Mesenchymal stem cell (in vitro differentiated cells and primary cell): ENCODE results near the gene C16orf74.

Experiments
- DNase-seq: peaks from one replicate; pipeline ENCODE4 v3.0.0-alpha.2; 2013
- H2AFZ ChIP-seq: one replicate; pipeline ENCODE4 v1.6.1; 2013; ENCODE audit warnings: low read depth, mild to moderate bottlenecking, control low read depth, inconsistent platforms, low read length, moderate library complexity
- H2AK5ac ChIP-seq: 2 replicates; pipeline ENCODE4 v1.6.1; 2013; ENCODE audit warnings: low read length, moderate library complexity, mild to moderate bottlenecking, inconsistent platforms; ENCODE audit not compliant: severe bottlenecking
- H2BK120ac ChIP-seq: one replicate; pipeline ENCODE4 v1.6.1; 2013; ENCODE audit warnings: low read depth, mild to moderate bottlenecking, inconsistent platforms, low read length, moderate library complexity
- H2BK12ac ChIP-seq, 2 experiments: one replicate each; pipeline ENCODE4 v1.6.1; 2013; ENCODE audit warnings: inconsistent platforms in 2 of 2, low read length in 2 of 2, mild to moderate bottlenecking in 2 of 2, moderate library complexity in 2 of 2, control low read depth in 1 of 2
- H2BK15ac ChIP-seq: one replicate; pipeline ENCODE4 v1.6.1; 2013; ENCODE audit warnings: mild to moderate bottlenecking, low read depth, inconsistent platforms; ENCODE audit not compliant: poor library complexity, severe bottlenecking
- H2BK5ac ChIP-seq: 2 replicates; pipeline ENCODE4 v1.6.1; 2013; ENCODE audit warnings: low read depth, mild to moderate bottlenecking, low read length, control low read depth, inconsistent platforms; ENCODE audit not compliant: poor library complexity, severe bottlenecking
- H3K14ac ChIP-seq, 2 experiments: one replicate each; pipeline ENCODE4 v1.6.1; 2013; ENCODE audit warnings: inconsistent platforms in 2 of 2, low read length in 2 of 2, control low read depth in 1 of 2, mild to moderate bottlenecking in 1 of 2, moderate library complexity in 1 of 2
- H3K18ac ChIP-seq, 2 experiments: one replicate each; pipeline ENCODE4 v1.6.1; 2013; ENCODE audit warnings: inconsistent platforms in 2 of 2, low read length in 2 of 2, control low read depth in 1 of 2, low read depth in 1 of 2, mild to moderate bottlenecking in 1 of 2
- H3K23ac ChIP-seq, 2 experiments: one replicate each; pipeline ENCODE4 v1.6.1; 2013; ENCODE audit warnings: inconsistent platforms in 2 of 2, low read length in 2 of 2, mild to moderate bottlenecking in 2 of 2, moderate library complexity in 2 of 2, control low read depth in 1 of 2
- H3K27ac ChIP-seq: 2 replicates; pipeline ENCODE4 v1.5.1; 2013; ENCODE audit warnings: mild to moderate bottlenecking, moderate library complexity, low read length, control low read depth, inconsistent platforms; ENCODE audit not compliant: poor library complexity, severe bottlenecking
- H3K27me3 ChIP-seq, 2 experiments: 2 replicates each; pipeline versions ENCODE4 v1.6.1 to v1.7.0; 2013; ENCODE audit warnings: low read length in 2 of 2, mild to moderate bottlenecking in 2 of 2, moderate library complexity in 2 of 2, control low read depth in 1 of 2, inconsistent platforms in 1 of 2; ENCODE audit not compliant: control insufficient read depth in 1 of 2, insufficient read depth in 1 of 2
- H3K36me3 ChIP-seq, 2 experiments: 2 replicates each; pipeline versions ENCODE4 v1.6.1 to v1.7.0; 2013; ENCODE audit warnings: low read length in 2 of 2, control low read depth in 1 of 2, inconsistent platforms in 1 of 2, low read depth in 1 of 2, mild to moderate bottlenecking in 1 of 2; ENCODE audit not compliant: insufficient read depth in 2 of 2, control insufficient read depth in 1 of 2
- H3K4ac ChIP-seq, 2 experiments: one replicate each; pipeline ENCODE4 v1.6.1; 2013; ENCODE audit warnings: inconsistent platforms in 2 of 2, low read length in 2 of 2, mild to moderate bottlenecking in 2 of 2, moderate library complexity in 2 of 2, control low read depth in 1 of 2, low read depth in 1 of 2
- H3K4me1 ChIP-seq: 2 replicates; pipeline ENCODE4 v1.6.1; 2013; ENCODE audit warnings: low read depth, low read length, control low read depth; ENCODE audit not compliant: control insufficient read depth, insufficient read depth
- H3K4me2 ChIP-seq: 2 replicates; pipeline ENCODE4 v1.6.1; 2013; ENCODE audit warnings: low read length, mild to moderate bottlenecking, inconsistent platforms; ENCODE audit not compliant: poor library complexity, severe bottlenecking
- H3K4me3 ChIP-seq, 2 experiments: 2 replicates each; pipeline versions ENCODE4 v1.5.1 to v1.7.0; 2013; ENCODE audit warnings: low read length in 2 of 2, mild to moderate bottlenecking in 2 of 2, control low read depth in 1 of 2, low read depth in 1 of 2; ENCODE audit not compliant: insufficient read depth in 1 of 2
- H3K79me1 ChIP-seq: replicated peaks from 2 replicates; pipeline ENCODE4 v1.6.1; 2013; ENCODE audit warnings: mild to moderate bottlenecking, control low read depth, low read length, inconsistent platforms; ENCODE audit not compliant: poor library complexity, severe bottlenecking
- H3K9ac ChIP-seq: 2 replicates; pipeline ENCODE4 v1.7.0; 2013; ENCODE audit warnings: mild to moderate bottlenecking, low read length, moderate library complexity
- H3K9me3 ChIP-seq: 2 replicates; pipeline ENCODE4 v1.7.0; 2013; ENCODE audit warnings: mild to moderate bottlenecking, low read length; ENCODE audit not compliant: control insufficient read depth
- H4K8ac ChIP-seq: one replicate; pipeline ENCODE4 v1.6.1; 2013; ENCODE audit warnings: inconsistent platforms, mild to moderate bottlenecking, low read length, moderate library complexity
- H4K91ac ChIP-seq: one replicate; pipeline ENCODE4 v1.6.1; 2013; ENCODE audit warnings: mild to moderate bottlenecking, low read length, inconsistent platforms
- WGBS: methylation state at CpG from one replicate; pipeline ENCODE4 v1.1.7; 2013; ENCODE audit warnings: mixed read lengths; 5-methylcytosine and 5-hydroxymethylcytosine counted together

The C16orf74 gene

DNA sequence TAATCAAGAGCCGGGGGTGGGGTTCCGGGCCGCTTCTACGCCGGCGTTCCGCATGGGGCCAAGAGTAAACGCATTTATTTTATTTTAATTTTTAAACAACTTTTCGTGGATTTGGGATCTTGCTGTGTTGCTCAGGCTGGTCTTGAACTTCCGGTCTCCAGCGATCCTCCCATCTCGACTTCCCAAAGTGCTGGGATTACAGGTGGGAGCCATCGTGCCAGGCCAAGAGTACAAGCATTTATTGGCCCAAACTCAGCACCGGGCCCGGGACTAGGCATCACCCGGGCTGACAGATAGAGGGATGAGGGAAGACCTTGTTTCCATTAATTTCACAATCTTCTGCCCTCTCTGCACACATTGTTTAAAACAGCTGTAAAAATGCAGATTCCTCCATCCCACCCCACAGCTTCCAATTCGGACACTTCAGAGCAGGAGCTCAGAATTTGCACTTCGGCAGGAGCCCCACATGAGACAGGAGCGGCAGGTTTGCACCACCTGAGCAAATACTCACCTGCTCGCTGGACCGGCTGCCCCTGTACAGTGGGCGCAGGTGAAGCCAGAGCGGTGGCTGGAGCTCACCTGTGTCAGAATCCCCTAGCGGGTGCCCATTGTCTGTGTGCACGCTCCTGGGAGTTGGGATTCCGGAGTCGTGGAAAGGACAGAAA is 61.5 kb downstream of the C16orf74 start:
- whole genome bisulfite sequencing = 67% methylated on average over 21 of the region's 27 CpGs
- no peaks in the 10 kb centered on the region for H3K36me3 ChIP-seq
- no peak overlapping the region for H2AFZ ChIP-seq
- H2AK5ac ChIP-seq = no peak overlapping the region
- no peak overlapping the region for H3K18ac ChIP-seq
- H3K23ac ChIP-seq = no peak overlapping the region
- H4K8ac ChIP-seq = no peak overlapping the region
- no peak overlapping the region for H2BK120ac ChIP-seq
- H2BK12ac ChIP-seq = no peak overlapping the region
- peaks cover 18 to 32% of the 10 kb centered on the region in 2 experiments for H3K27me3 ChIP-seq
- no peak overlapping the region for H3K4ac ChIP-seq
- H3K9ac ChIP-seq = peak overlapping the region; percentile 38
- no peak overlapping the region for H3K27ac ChIP-seq
- no peaks in the 10 kb centered on the region for H3K9me3 ChIP-seq
- peak overlapping the region in 1 of 2 experiments; percentile 76 for H3K4me3 ChIP-seq
- H4K91ac ChIP-seq = no peak overlapping the region
- peaks cover 9% of the 10 kb centered on the region for H3K4me1 ChIP-seq
- peaks cover 8% of the 10 kb centered on the region for H3K79me1 ChIP-seq
- no peak for DNase-seq
- peak overlapping the region; percentile 92 for H3K4me2 ChIP-seq
- H2BK15ac ChIP-seq = no peak overlapping the region
- no peak overlapping the region for H3K14ac ChIP-seq
- H2BK5ac ChIP-seq = no peak overlapping the region

DNA sequence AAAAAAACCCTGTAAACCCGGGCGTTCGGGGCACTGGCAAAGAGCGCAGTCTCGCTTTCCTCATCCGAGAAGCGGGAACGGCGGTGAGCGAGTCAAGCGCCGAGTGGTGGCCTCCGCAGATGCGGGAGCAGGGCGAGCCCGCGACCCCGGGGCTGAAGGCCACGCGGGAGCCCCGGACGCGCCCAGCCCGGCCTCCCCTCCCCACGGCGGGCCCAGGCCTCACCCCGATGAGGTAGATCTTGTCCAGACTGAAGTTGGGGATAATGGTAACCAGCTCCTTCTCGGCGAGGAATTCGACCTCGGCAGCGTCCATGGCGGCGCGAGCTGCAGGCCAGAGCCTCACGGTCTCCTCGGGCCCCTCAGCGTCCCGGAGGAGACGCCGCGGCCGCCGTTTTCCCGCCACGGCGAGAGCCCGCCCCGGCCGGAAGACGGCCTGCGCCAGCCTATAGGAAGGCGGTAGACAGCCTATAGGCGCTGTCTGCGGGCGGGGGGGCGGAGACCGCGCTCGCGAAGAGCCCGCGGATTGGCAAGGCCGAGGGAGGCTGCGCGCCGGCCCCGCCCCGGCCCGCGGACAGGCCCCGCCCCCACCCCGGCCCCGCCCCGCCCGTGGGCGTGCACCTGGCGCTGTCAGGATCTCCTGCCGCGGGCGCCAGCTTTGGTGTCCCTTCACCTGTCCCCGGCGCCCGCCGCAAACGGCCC is 62.2 kb downstream of the C16orf74 start, which contains the start of gene GINS2:
Gene GINS2 (minus strand): TSS at position 369 of the 699 bp plus-strand sequence. CDS start 56 bp downstream, at position 313.
- peak; percentile 90 for DNase-seq
- H2BK120ac ChIP-seq = no peak within 1 kb of the TSS
- no peak within 1 kb of the TSS for H4K91ac ChIP-seq
- no peaks in the 10 kb centered on the region for H3K36me3 ChIP-seq
- H2BK5ac ChIP-seq = no peak within 1 kb of the TSS
- no peak within 1 kb of the TSS for H2BK12ac ChIP-seq
- H3K4me3 ChIP-seq = peak within 1 kb of the TSS; percentile 76 to 84
- H4K8ac ChIP-seq = peak within 1 kb of the TSS; percentile 30
- H3K4ac ChIP-seq = no peak within 1 kb of the TSS
- H3K4me2 ChIP-seq = peak within 1 kb of the TSS; percentile 92
- H3K79me1 ChIP-seq = peaks cover 8% of the 10 kb centered on the region
- no peak within 1 kb of the TSS for H2AFZ ChIP-seq
- no peak within 1 kb of the TSS for H3K18ac ChIP-seq
- H3K27ac ChIP-seq = no peak within 1 kb of the TSS
- H3K23ac ChIP-seq = no peak within 1 kb of the TSS
- no peak within 1 kb of the TSS for H3K14ac ChIP-seq
- H2BK15ac ChIP-seq = no peak within 1 kb of the TSS
- H3K27me3 ChIP-seq = peaks cover 18 to 32% of the 10 kb centered on the region in 2 experiments
- H3K4me1 ChIP-seq = peaks cover 9% of the 10 kb centered on the region
- no peaks in the 10 kb centered on the region for H3K9me3 ChIP-seq
- WGBS = 8% methylated on average over 62 of the region's 86 CpGs
- H2AK5ac ChIP-seq = no peak within 1 kb of the TSS
- peak within 1 kb of the TSS; percentile 71 for H3K9ac ChIP-seq

DNA sequence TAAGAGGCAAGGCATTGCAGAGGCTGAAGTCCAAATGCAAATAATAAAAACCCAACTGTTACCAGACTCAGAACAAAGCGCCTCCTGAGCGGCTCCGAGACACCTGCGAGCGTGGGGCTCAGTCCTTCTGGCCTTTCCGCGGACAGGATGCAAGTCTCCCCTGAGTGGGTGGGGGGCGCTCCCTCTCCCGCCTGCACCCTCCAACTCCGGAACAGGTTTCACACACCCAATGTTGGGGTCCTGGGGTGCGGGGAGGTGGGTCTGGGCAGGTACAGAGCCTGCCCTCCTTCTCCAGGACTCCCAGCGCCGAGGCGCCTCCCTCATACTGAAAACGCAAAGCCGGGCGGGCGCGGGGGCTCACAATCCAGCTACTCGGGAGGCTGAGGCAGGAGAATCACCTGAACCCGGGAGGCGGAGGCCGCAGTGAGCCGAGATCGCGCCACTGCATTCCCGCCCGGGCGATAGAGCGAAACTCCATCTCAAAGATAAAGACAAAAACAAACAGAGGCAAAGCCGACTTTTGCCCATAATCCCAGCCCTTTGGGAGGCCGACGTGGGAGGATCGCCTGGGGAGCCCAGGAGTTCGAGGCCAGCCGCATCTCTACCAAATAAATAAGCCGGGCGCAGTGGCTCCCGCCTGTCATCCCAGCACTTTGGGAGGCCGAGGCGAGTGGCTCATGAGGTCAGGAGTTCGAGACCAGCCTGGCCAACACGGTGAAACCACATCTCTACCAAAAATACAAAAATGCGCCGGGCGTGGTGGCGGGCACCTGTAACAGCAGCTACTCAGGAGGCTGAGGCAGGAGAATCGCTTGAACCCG is 63.0 kb downstream of the C16orf74 start:
- H3K4me3 ChIP-seq = peak overlapping the region in 1 of 2 experiments; percentile 84
- no peak overlapping the region for H3K23ac ChIP-seq
- no peak overlapping the region for H4K91ac ChIP-seq
- WGBS = 88% methylated on average over 42 of the region's 49 CpGs
- no peak overlapping the region for H2AK5ac ChIP-seq
- no peak overlapping the region for H4K8ac ChIP-seq
- DNase-seq = no peak
- peaks cover 9% of the 10 kb centered on the region for H3K79me1 ChIP-seq
- no peak overlapping the region for H3K18ac ChIP-seq
- H3K4ac ChIP-seq = no peak overlapping the region
- H2BK12ac ChIP-seq = no peak overlapping the region
- H3K4me1 ChIP-seq = peaks cover 9% of the 10 kb centered on the region
- peak overlapping the region; percentile 71 for H3K9ac ChIP-seq
- H3K27me3 ChIP-seq = peaks cover 18 to 32% of the 10 kb centered on the region in 2 experiments
- H3K9me3 ChIP-seq = no peaks in the 10 kb centered on the region
- no peak overlapping the region for H2BK120ac ChIP-seq
- peaks cover 0 to 1% of the 10 kb centered on the region in 2 experiments for H3K36me3 ChIP-seq
- H2BK5ac ChIP-seq = no peak overlapping the region
- H2BK15ac ChIP-seq = no peak overlapping the region
- H2AFZ ChIP-seq = no peak overlapping the region
- no peak overlapping the region for H3K27ac ChIP-seq
- peak overlapping the region; percentile 77 for H3K4me2 ChIP-seq
- no peak overlapping the region for H3K14ac ChIP-seq
